HCT116 (cell line): ENCODE measurements around the gene YAP1. TPM values are rescaled to one million over a fixed set of nuclear protein-coding genes. Genes with fewer than 3 reads are reported as not detected.

ENCODE experiments used
- ATAC-seq: fragments of 200-7000 bp; cut with Tn5 transposase; 2 replicates; pipeline ENCODE4 v1.9.1; 2020; ENCODE audit warnings: mild to moderate bottlenecking, moderate library complexity
- BruUV-seq: library from RNA; stranded (reverse); fragments of 400-500 nt; replicated peaks from 2 replicates; lab custom pipeline; 2021; lab: Mats Ljungman, UMichigan
- CTCF ChIA-PET: fragments of 300-600 bp; sonication (Branson Sonifier 250); formaldehyde crosslinking; loops from one replicate; lab custom pipeline; 2021; ENCODE audit warnings: antibody characterized with exemption; lab: Charles Lee
- POLR2A ChIA-PET: fragments of 300-600, 350-600 bp; sonication (Branson Sonifier 250); formaldehyde crosslinking; loops from one replicate; lab custom pipeline; 2021; ENCODE audit warnings: antibody characterized with exemption; lab: Charles Lee
- RAD21 ChIA-PET, 2 experiments: fragments of 300-600 bp; sonication (Branson Sonifier 250); formaldehyde crosslinking; loops; one replicate each; lab custom pipeline; 2023; ENCODE audit warnings: low total read pairs in 2 of 2; ENCODE audit not compliant: uncharacterized antibody in 2 of 2, unreplicated experiment in 2 of 2, low non-redundant PET in 1 of 2; lab: Charles Lee
- DNase-seq: peaks from one replicate; pipeline ENCODE4 v3.0.0-alpha.2; 2010; ENCODE audit warnings: low read depth, low spot score
- H2AFZ ChIP-seq: fragments of 200-600 bp; shearing (Covaris generic), sonication (generic); 2 replicates; pipeline ENCODE4 v1.6.1; 2017; ENCODE audit warnings: low read depth, mixed run types, mixed read lengths, antibody characterized with exemption, low read length; ENCODE audit not compliant: poor library complexity, severe bottlenecking
- H3K27ac ChIP-seq: 2 replicates; pipeline ENCODE4 v1.5.1; 2012; ENCODE audit warnings: low read depth, low read length
- H3K27me3 ChIP-seq: fragments of 200-600 bp; sonication (generic); 2 replicates; pipeline ENCODE4 v1.6.1; 2016; ENCODE audit warnings: mixed run types, low read length, mixed read lengths; ENCODE audit not compliant: insufficient read depth
- H3K36me3 ChIP-seq, 2 experiments: fragments of 200-500 bp in 1 of 2; fragments of 200-600 bp in 1 of 2; sonication (Bioruptor generic) in 1 of 2; sonication (generic) in 1 of 2; 2 replicates each; pipeline versions ENCODE4 v1.5.1 to v1.6.1; 2014 to 2016; ENCODE audit warnings: low read length in 2 of 2, inconsistent platforms in 1 of 2, mixed read lengths in 1 of 2, mixed run types in 1 of 2; ENCODE audit not compliant: insufficient read depth in 2 of 2, control insufficient read depth in 1 of 2
- H3K4me1 ChIP-seq, 2 experiments: fragments of 200-600 bp in 1 of 2; sonication (generic) in 1 of 2; 2 replicates each; pipeline versions ENCODE4 v1.5.1 to v1.6.1; 2012 to 2017; ENCODE audit warnings: low read length in 2 of 2, inconsistent platforms in 1 of 2, mild to moderate bottlenecking in 1 of 2, mixed read lengths in 1 of 2, mixed run types in 1 of 2, moderate library complexity in 1 of 2; ENCODE audit not compliant: insufficient read depth in 2 of 2, control insufficient read depth in 1 of 2
- H3K4me2 ChIP-seq: fragments of 200-600 bp; sonication (generic); 2 replicates; pipeline ENCODE4 v1.6.1; 2017; ENCODE audit warnings: mixed run types, low read length, mixed read lengths
- H3K4me3 ChIP-seq, 2 experiments: fragments of 200-600 bp in 1 of 2; sonication (generic) in 1 of 2; replicated peaks in 1 of 2; 2 replicates each; pipeline ENCODE4 v1.5.1; 2011 to 2016; ENCODE audit warnings: low read length in 2 of 2, control low read depth in 1 of 2, low read depth in 1 of 2, mild to moderate bottlenecking in 1 of 2, mixed read lengths in 1 of 2, mixed run types in 1 of 2
- H3K79me2 ChIP-seq: fragments of 200-600 bp; sonication (generic); 2 replicates; pipeline ENCODE4 v1.6.1; 2017; ENCODE audit warnings: mild to moderate bottlenecking, mixed run types, low read length, moderate library complexity, mixed read lengths; ENCODE audit not compliant: insufficient read depth
- H3K9ac ChIP-seq: fragments of 200-600 bp; sonication (generic); 2 replicates; pipeline ENCODE4 v1.6.1; 2016; ENCODE audit warnings: low read length, mixed read lengths
- H3K9me2 ChIP-seq: fragments of 200-600 bp; sonication (generic), shearing (Covaris generic); 2 replicates; pipeline ENCODE4 v1.6.1; 2017; ENCODE audit warnings: mixed run types, mild to moderate bottlenecking, moderate library complexity; ENCODE audit not compliant: insufficient read depth
- H3K9me3 ChIP-seq, 2 experiments: fragments of 200-500 bp in 1 of 2; fragments of 200-600 bp in 1 of 2; sonication (Bioruptor generic) in 1 of 2; sonication (generic) in 1 of 2; 2 replicates each; pipeline ENCODE4 v1.6.1; 2014 to 2017; ENCODE audit warnings: low read length in 2 of 2, mixed read lengths in 2 of 2, inconsistent platforms in 1 of 2, low read depth in 1 of 2, mild to moderate bottlenecking in 1 of 2, mixed run types in 1 of 2, moderate library complexity in 1 of 2; ENCODE audit not compliant: control insufficient read depth in 1 of 2, insufficient read depth in 1 of 2
- H4K20me1 ChIP-seq: fragments of 200-600 bp; sonication (generic), shearing (Covaris generic); 2 replicates; pipeline ENCODE4 v1.6.1; 2017; ENCODE audit warnings: mixed run types, mild to moderate bottlenecking, moderate library complexity; ENCODE audit not compliant: insufficient read depth
- CBX3 ChIP-seq: IDR thresholded peaks from 2 replicates; pipeline ENCODE4 v1.6.1; 2012; ENCODE audit warnings: low read depth
- EZH2 ChIP-seq: fragments of 200-600 bp; sonication (generic); IDR thresholded peaks from 2 replicates; pipeline ENCODE4 v1.6.1; 2017; ENCODE audit warnings: antibody characterized with exemption, mixed run types
- EZH2phosphoT487 ChIP-seq: fragments of 200-600 bp; IDR thresholded peaks from 2 replicates; pipeline ENCODE4 v1.6.1; 2018; ENCODE audit warnings: antibody characterized with exemption, borderline replicate concordance
- JUND ChIP-seq: IDR thresholded peaks from 2 replicates; pipeline ENCODE4 v1.6.1; 2012
- POLR2AphosphoS5 ChIP-seq: IDR thresholded peaks from 2 replicates; pipeline ENCODE4 v1.6.1; 2011; ENCODE audit warnings: mild to moderate bottlenecking, low read depth, low read length, moderate library complexity
- RAD21 ChIP-seq: IDR thresholded peaks from 2 replicates; pipeline ENCODE4 v1.6.1; 2012; ENCODE audit warnings: low read depth, mild to moderate bottlenecking
- REST ChIP-seq: IDR thresholded peaks from 2 replicates; pipeline ENCODE4 v1.6.1; 2012; ENCODE audit warnings: low read depth
- SIN3A ChIP-seq: IDR thresholded peaks from 2 replicates; pipeline ENCODE4 v1.6.1; 2012; ENCODE audit warnings: low read depth
- SP1 ChIP-seq: IDR thresholded peaks from 2 replicates; pipeline ENCODE4 v1.6.1; 2012; ENCODE audit warnings: low read depth
- TCF7L2 ChIP-seq: IDR thresholded peaks from 2 replicates; pipeline ENCODE4 v1.7.0; 2011; ENCODE audit warnings: borderline replicate concordance, inconsistent platforms; ENCODE audit not compliant: insufficient read depth, insufficient read length; ENCODE audit errors: extremely low read depth
- intact Hi-C: fragments of 100-400 bp; cut with micrococcal nuclease; formaldehyde crosslinking; loops from 2 replicates; pipeline ENCODE4 v1.10.0; 2022
- total RNA-seq: library from RNA; stranded (reverse); gene quantifications from one replicate; pipeline ENCODE4 v1.2.1, GENCODE V29; 2021; ENCODE audit not compliant: unreplicated experiment

The YAP1 gene
- total RNA-seq, 1 experiment from 2014 or later: 88.6 TPM

DNA sequence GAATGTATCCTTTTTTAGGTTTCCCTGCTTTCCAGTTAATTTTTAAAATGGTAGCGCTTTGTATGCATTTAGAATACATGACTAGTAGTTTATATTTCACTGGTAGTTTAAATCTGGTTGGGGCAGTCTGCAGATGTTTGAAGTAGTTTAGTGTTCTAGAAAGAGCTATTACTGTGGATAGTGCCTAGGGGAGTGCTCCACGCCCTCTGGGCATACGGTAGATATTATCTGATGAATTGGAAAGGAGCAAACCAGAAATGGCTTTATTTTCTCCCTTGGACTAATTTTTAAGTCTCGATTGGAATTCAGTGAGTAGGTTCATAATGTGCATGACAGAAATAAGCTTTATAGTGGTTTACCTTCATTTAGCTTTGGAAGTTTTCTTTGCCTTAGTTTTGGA, 120.7 kb downstream of the YAP1 start (continued):
- TF ChIP-seq SP1: no peak
- no peak for TF ChIP-seq JUND
- TF ChIP-seq EZH2phosphoT487: no peak
- TF ChIP-seq, all 23 proteins: peak for 0

DNA sequence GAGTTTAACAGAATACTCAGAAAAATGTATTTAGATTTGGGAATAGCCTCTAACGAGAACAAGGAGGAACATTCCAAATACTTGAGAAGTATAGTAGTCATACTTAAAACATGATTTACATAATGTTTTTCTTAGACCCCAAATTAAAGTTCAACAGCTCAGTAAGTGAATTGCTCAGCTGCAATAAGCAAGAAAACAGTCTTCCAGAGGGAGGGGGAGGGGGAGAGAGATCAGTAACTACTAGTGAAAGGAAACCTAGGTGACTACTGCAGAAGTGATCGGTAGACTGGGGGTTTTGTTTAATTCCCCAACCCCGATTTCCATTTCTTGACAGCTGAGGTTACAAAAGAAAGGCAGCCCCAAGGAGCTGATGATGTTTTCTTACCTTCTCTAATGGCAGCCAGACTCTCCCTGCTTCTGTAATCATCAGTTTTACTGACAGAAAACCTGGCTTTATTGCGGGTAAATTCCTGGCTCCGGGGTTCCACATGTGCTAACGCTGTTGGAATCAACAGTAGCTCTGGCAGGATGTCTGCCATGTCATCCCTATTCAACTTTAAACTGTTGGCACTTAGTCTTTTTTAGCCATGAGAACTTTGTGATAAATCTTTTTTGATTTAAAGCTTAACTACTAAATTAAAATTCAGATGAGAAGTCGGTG, 124.7 kb downstream of the YAP1 start:
- Histone ChIP-seq H3K36me3 (peaks cover 0 to 8% of the 10 kb centered on the region in 2 experiments; a peak in 1 of 4 replicates), H3K4me2 (no peak overlapping the region), H2AFZ (no peak overlapping the region), H3K9me2 (no peaks in the 10 kb centered on the region), H3K27ac (no peak overlapping the region), H3K9ac (no peak overlapping the region), H3K9me3 (no peaks in the 10 kb centered on the region), H3K4me1 (peaks cover 3 to 4% of the 10 kb centered on the region in 2 experiments; a peak in 2 of 4 replicates), H3K4me3 (no peak overlapping the region), H3K79me2 (no peaks in the 10 kb centered on the region), H3K27me3 (no peaks in the 10 kb centered on the region), H4K20me1 (no peaks in the 10 kb centered on the region)
- ChIA-PET RAD21 (no interaction called here), CTCF (interaction anchor here (1.5 kb wide), 1 partner anchor 19 kb away, joined by 3 read pairs; no protein-coding TSS in a partner anchor), POLR2A (no interaction called here)
- no TSS peak for BruUV-seq
- DNase-seq (no peak), ATAC-seq (no peak)
- no peak for TF ChIP-seq POLR2AphosphoS5
- TF ChIP-seq EZH2: no peak
- no peak for TF ChIP-seq REST
- TF ChIP-seq RAD21: no peak
- no peak for TF ChIP-seq SIN3A
- TF ChIP-seq CBX3: no peak
- TF ChIP-seq TCF7L2: no peak
- intact Hi-C loops: no loop called here
